Neural crest cell (in vitro differentiated cells): ENCODE data around the gene B3GALNT2. TPM values are rescaled to one million over a fixed set of nuclear protein-coding genes. Genes with fewer than 3 reads are reported as not detected.

Experiments
- DNase-seq: peaks from one replicate; pipeline ENCODE4 v3.0.0; 2021; ENCODE audit warnings: low read depth, mixed read lengths, low spot score
- H3K27ac Mint-ChIP-seq: one replicate; pipeline ENCODE4 v1.8.0; 2021; ENCODE audit warnings: mild to moderate bottlenecking, mixed read lengths; ENCODE audit not compliant: unreplicated experiment
- H3K27me3 Mint-ChIP-seq: 2 replicates; pipeline ENCODE4 v1.8.0; 2021; ENCODE audit warnings: low read depth, mild to moderate bottlenecking, mixed read lengths
- H3K36me3 Mint-ChIP-seq: 2 replicates; pipeline ENCODE4 v1.8.0; 2021; ENCODE audit warnings: low read depth, mild to moderate bottlenecking, mixed read lengths
- H3K4me1 Mint-ChIP-seq: 2 replicates; pipeline ENCODE4 v1.8.0; 2021; ENCODE audit warnings: mixed read lengths
- H3K4me3 Mint-ChIP-seq: one replicate; pipeline ENCODE4 v1.8.0; 2021; ENCODE audit warnings: mild to moderate bottlenecking, mixed read lengths
- H3K9me3 Mint-ChIP-seq: 2 replicates; pipeline ENCODE4 v1.8.0; 2021; ENCODE audit warnings: mixed read lengths
- total RNA-seq: library from RNA; stranded (reverse); gene quantifications from 2 replicates; pipeline ENCODE4 v1.2.1, GENCODE V29; 2021
- TF ChIP-seq, protein P1 (sequence below): fragments of 200-600 bp; sonication (generic); conservative IDR thresholded peaks from 2 replicates; pipeline ENCODE4 v1.5.0; 2021; ENCODE audit warnings: antibody characterized with exemption, mild to moderate bottlenecking

B3GALNT2 gene
- total RNA-seq, 1 donor from 2014 or later: 29.5 TPM

- H3K27me3 Mint-ChIP-seq: no peaks in the 10 kb centered on the region
- TF ChIP-seq, protein P1, sequence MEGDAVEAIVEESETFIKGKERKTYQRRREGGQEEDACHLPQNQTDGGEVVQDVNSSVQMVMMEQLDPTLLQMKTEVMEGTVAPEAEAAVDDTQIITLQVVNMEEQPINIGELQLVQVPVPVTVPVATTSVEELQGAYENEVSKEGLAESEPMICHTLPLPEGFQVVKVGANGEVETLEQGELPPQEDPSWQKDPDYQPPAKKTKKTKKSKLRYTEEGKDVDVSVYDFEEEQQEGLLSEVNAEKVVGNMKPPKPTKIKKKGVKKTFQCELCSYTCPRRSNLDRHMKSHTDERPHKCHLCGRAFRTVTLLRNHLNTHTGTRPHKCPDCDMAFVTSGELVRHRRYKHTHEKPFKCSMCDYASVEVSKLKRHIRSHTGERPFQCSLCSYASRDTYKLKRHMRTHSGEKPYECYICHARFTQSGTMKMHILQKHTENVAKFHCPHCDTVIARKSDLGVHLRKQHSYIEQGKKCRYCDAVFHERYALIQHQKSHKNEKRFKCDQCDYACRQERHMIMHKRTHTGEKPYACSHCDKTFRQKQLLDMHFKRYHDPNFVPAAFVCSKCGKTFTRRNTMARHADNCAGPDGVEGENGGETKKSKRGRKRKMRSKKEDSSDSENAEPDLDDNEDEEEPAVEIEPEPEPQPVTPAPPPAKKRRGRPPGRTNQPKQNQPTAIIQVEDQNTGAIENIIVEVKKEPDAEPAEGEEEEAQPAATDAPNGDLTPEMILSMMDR: no peak
- H3K4me3 Mint-ChIP-seq: peak overlapping the region; percentile 54
- peaks cover 14% of the 10 kb centered on the region for H3K4me1 Mint-ChIP-seq
- no peaks in the 10 kb centered on the region for H3K36me3 Mint-ChIP-seq
- no peak overlapping the region for H3K27ac Mint-ChIP-seq
- DNase-seq: no peak
- H3K9me3 Mint-ChIP-seq: no peaks in the 10 kb centered on the region
These were observed 3.4 kb upstream of the B3GALNT2 start for GRCh38 chr1:235507623-235508022.

DNA sequence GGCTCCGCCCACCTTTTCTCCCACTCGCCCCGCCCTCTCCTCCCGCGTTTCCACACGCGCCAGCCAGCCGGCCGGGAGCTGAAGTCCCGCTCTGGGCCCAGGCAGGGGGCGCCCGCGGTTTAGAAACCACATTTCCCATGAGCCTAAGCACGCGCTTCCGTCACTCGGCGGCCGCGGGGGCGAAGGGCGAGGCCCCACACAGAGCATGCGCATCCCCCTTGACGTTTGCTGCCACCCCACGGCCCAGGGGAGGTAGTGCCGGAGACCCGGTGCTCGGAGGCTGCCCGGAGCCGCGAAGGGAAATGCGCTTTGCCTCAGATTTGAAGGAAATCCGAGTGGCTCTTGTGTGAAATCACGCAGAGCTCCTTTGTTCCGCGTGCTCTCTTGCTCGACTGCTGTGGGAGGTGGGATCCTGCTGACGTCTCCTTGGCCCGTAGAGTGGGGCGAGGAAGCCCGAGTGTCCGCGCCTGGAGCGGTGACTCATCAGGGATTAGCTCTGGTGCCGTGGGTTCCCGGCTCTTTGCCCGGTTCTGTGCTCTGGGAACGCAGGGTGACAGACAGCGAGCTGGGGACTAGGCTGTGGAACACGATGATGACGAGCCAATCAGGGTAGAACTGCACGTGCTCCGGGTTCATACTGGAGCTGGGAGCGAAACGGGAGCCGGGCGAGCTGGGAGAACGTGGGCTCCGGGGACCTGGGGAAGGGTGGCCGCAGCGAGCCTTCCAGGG is 406 bp upstream of the B3GALNT2 start:
- TF ChIP-seq, protein P1: peak; percentile 87
- H3K4me1 Mint-ChIP-seq: peaks cover 28% of the 10 kb centered on the region
- H3K36me3 Mint-ChIP-seq: no peaks in the 10 kb centered on the region
- no peaks in the 10 kb centered on the region for H3K27me3 Mint-ChIP-seq
- DNase-seq: peak; percentile 99
- H3K4me3 Mint-ChIP-seq: peak overlapping the region; percentile 96
- no peaks in the 10 kb centered on the region for H3K9me3 Mint-ChIP-seq
- peak overlapping the region; percentile 99 for H3K27ac Mint-ChIP-seq

GRCh38 chr1:235503403-235504121 is 690 bp downstream of the B3GALNT2 start:
- Mint-ChIP-seq H3K4me3 (peak overlapping the region; percentile 98), H3K27me3 (no peaks in the 10 kb centered on the region), H3K9me3 (no peaks in the 10 kb centered on the region), H3K27ac (peak overlapping the region; percentile 93), H3K36me3 (no peaks in the 10 kb centered on the region), H3K4me1 (peaks cover 28% of the 10 kb centered on the region)
- TF ChIP-seq, protein P1: no peak
- peak; percentile 34 for DNase-seq

GRCh38 chr1:235502601-235503402 is 1.4 kb downstream of the B3GALNT2 start:
- TF ChIP-seq, protein P1: no peak
- peaks cover 31% of the 10 kb centered on the region for H3K4me1 Mint-ChIP-seq
- peak overlapping the region; percentile 93 for H3K27ac Mint-ChIP-seq

DNA sequence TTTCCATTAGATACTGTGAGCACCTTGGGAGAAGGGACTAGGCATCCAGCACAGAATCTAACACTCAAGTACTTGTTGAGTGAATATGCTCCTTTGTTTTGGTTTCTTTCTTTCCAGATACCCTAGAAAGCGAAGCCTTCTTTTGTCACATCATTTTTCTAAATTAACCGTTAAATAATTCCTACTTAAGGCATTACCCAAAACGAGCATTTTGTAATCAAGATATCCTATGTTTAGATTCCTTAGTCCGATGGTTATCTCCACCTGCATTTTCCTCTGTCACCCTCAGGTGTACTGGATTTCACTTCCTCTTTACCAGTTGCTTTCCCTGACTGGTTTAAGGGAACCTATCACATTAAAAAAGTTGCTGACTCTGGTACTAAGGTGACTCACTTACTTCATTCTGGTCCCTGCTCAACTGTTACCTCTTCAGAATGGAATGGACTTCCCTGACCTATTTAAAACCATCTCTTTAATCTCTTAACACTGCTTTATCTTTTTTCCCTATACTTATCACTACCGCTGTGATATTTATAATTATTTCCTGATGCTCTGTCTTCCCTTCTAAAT is 3.2 kb downstream of the B3GALNT2 start:
- DNase-seq: no peak
- peaks cover 27% of the 10 kb centered on the region for H3K4me1 Mint-ChIP-seq
- H3K27ac Mint-ChIP-seq: no peak overlapping the region
- H3K27me3 Mint-ChIP-seq: no peaks in the 10 kb centered on the region
- H3K36me3 Mint-ChIP-seq: no peaks in the 10 kb centered on the region
- H3K9me3 Mint-ChIP-seq: no peaks in the 10 kb centered on the region
- TF ChIP-seq, protein P1: no peak
- H3K4me3 Mint-ChIP-seq: peak overlapping the region; percentile 63

More at GRCh38 chr1:235502601-235503402, 1.4 kb downstream of the B3GALNT2 start:
- no peaks in the 10 kb centered on the region for H3K27me3 Mint-ChIP-seq
- peak overlapping the region; percentile 98 for H3K4me3 Mint-ChIP-seq
- DNase-seq: no peak
- H3K9me3 Mint-ChIP-seq: no peaks in the 10 kb centered on the region
- no peaks in the 10 kb centered on the region for H3K36me3 Mint-ChIP-seq
